ENCODE measurements around the gene CNTD1.

The CNTD1 gene

GRCh38 chr17:42852351-42852750 is 53.7 kb downstream of the CNTD1 start:
- Histone ChIP-seq H3K27me3 (ENCODE audit: insufficient read depth, low read length) (no peaks in the 10 kb centered on the region), H3K79me1 (ENCODE audit: low read length) (no peaks in the 10 kb centered on the region), H3K4me2 (ENCODE audit: low read length) (no peak overlapping the region), H2BK5ac (ENCODE audit: low read depth, low read length, poor library complexity) (no peak overlapping the region), H4K91ac (ENCODE audit: low read depth, low read length) (no peak overlapping the region), H3K4ac (ENCODE audit: low read depth, low read length) (no peak overlapping the region), H2BK120ac (ENCODE audit: insufficient read depth, low read length, poor library complexity) (no peak overlapping the region), H4K12ac (ENCODE audit: low read depth, low read length) (no peak overlapping the region), H3K36me3 (ENCODE audit: control insufficient read depth in 1 of 2, insufficient read depth in 2 of 2, low read length in 2 of 2) (no peaks in the 10 kb centered on the region), H3K9me3 (ENCODE audit: insufficient read depth, low read depth, low read length) (no peaks in the 10 kb centered on the region), H3K4me1 (ENCODE audit: control insufficient read depth in 1 of 2, insufficient read depth in 2 of 2, low read length in 2 of 2) (no peaks in the 10 kb centered on the region), H2BK12ac (ENCODE audit: low read length) (no peak overlapping the region), H2AFZ (ENCODE audit: insufficient read depth, low read length, poor library complexity) (no peak overlapping the region), H3K18ac (ENCODE audit: low read length) (no peak overlapping the region), H3K23ac (ENCODE audit: low read length) (no peak overlapping the region), H3K9ac (ENCODE audit: low read length) (no peak overlapping the region), H3K27ac (ENCODE audit: low read depth, low read length) (no peak overlapping the region), H4K8ac (ENCODE audit: low read depth, low read length) (no peak overlapping the region), H3K79me2 (ENCODE audit: control insufficient read depth, insufficient read depth, low read length, poor library complexity) (no peaks in the 10 kb centered on the region), H3K4me3 (ENCODE audit: low read depth, low read length) (no peak overlapping the region), H3K14ac (ENCODE audit: low read length) (no peak overlapping the region), H2AK5ac (ENCODE audit: low read length) (no peak overlapping the region)
- WGBS (ENCODE audit: extremely low coverage, insufficient coverage, insufficient read length), result no CpG with 5 or more reads among the region's 15 CpGs
- no peak for DNase-seq

DNA sequence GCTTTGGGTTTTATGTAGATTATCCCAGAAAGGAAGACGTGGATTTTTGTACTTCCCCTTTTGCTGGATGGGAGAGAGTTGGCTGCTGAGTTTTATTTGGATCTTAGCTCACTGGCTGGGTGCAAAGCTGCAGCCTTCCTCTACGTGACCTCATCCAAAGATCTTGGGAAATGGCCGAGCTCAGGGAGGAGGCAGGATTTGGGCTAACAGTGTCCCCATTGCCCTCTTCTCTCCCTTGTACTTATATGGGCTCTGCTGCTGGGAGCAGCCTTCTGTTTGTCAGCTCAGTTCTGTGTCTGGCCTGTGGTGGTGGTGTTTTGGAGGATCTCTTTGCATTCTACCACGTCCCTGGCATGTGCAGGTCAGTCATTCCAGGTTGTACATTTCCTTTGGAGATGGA is 54.3 kb downstream of the CNTD1 start:
- H3K9ac ChIP-seq (ENCODE audit: low read length), result no peak overlapping the region
- no peak overlapping the region for H2BK5ac ChIP-seq (ENCODE audit: low read depth, low read length, poor library complexity)
- no peak overlapping the region for H3K4me3 ChIP-seq (ENCODE audit: low read depth, low read length)
- no peak overlapping the region for H2BK120ac ChIP-seq (ENCODE audit: insufficient read depth, low read length, poor library complexity)
- H4K12ac ChIP-seq (ENCODE audit: low read depth, low read length), result no peak overlapping the region
- H3K4me2 ChIP-seq (ENCODE audit: low read length), result no peak overlapping the region
- H2AK5ac ChIP-seq (ENCODE audit: low read length), result no peak overlapping the region
- WGBS (ENCODE audit: extremely low coverage, insufficient coverage, insufficient read length), result no CpG with 5 or more reads among the region's 4 CpGs
- no peak overlapping the region for H4K8ac ChIP-seq (ENCODE audit: low read depth, low read length)
- H4K91ac ChIP-seq (ENCODE audit: low read depth, low read length), result no peak overlapping the region
- no peak overlapping the region for H3K14ac ChIP-seq (ENCODE audit: low read length)
- no peaks in the 10 kb centered on the region for H3K9me3 ChIP-seq (ENCODE audit: insufficient read depth, low read depth, low read length)
- no peak for DNase-seq
- H3K27ac ChIP-seq (ENCODE audit: low read depth, low read length), result no peak overlapping the region
- no peaks in the 10 kb centered on the region for H3K27me3 ChIP-seq (ENCODE audit: insufficient read depth, low read length)
- no peak overlapping the region for H2AFZ ChIP-seq (ENCODE audit: insufficient read depth, low read length, poor library complexity)
- H3K4me1 ChIP-seq (ENCODE audit: control insufficient read depth in 1 of 2, insufficient read depth in 2 of 2, low read length in 2 of 2), result no peaks in the 10 kb centered on the region
- no peaks in the 10 kb centered on the region for H3K79me2 ChIP-seq (ENCODE audit: control insufficient read depth, insufficient read depth, low read length, poor library complexity)
- no peaks in the 10 kb centered on the region for H3K79me1 ChIP-seq (ENCODE audit: low read length)
- no peak overlapping the region for H3K23ac ChIP-seq (ENCODE audit: low read length)
- H3K4ac ChIP-seq (ENCODE audit: low read depth, low read length), result no peak overlapping the region
- no peak overlapping the region for H3K18ac ChIP-seq (ENCODE audit: low read length)
- H2BK12ac ChIP-seq (ENCODE audit: low read length), result no peak overlapping the region
- H3K36me3 ChIP-seq (ENCODE audit: control insufficient read depth in 1 of 2, insufficient read depth in 2 of 2, low read length in 2 of 2), result no peaks in the 10 kb centered on the region

DNA sequence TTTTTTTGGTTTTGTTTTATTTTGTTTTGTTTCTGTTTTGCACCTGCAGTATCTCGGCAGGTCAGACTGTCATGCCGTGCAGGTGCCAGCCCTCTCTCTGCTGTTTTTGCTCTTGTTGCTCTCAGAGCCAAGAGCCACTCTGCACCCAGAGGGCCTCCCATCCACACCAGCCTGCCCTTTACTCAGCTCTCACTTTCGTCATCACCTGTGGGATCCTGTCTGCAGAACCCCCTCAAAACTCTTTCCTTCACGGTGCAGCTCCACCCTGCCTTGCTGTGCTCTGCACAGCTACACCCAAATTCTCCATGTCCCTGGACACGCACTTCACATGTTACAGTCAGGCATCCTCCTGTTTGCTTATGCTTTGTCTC is 54.9 kb downstream of the CNTD1 start:
- Histone ChIP-seq H3K14ac (ENCODE audit: low read length) (no peak overlapping the region), H3K4me3 (ENCODE audit: low read depth, low read length) (no peak overlapping the region), H3K27me3 (ENCODE audit: insufficient read depth, low read length) (no peaks in the 10 kb centered on the region), H3K79me2 (ENCODE audit: control insufficient read depth, insufficient read depth, low read length, poor library complexity) (no peaks in the 10 kb centered on the region), H3K9ac (ENCODE audit: low read length) (no peak overlapping the region), H4K91ac (ENCODE audit: low read depth, low read length) (no peak overlapping the region), H2BK120ac (ENCODE audit: insufficient read depth, low read length, poor library complexity) (no peak overlapping the region), H3K4ac (ENCODE audit: low read depth, low read length) (no peak overlapping the region), H2AK5ac (ENCODE audit: low read length) (no peak overlapping the region), H4K8ac (ENCODE audit: low read depth, low read length) (no peak overlapping the region), H3K79me1 (ENCODE audit: low read length) (no peaks in the 10 kb centered on the region), H4K12ac (ENCODE audit: low read depth, low read length) (no peak overlapping the region), H2BK12ac (ENCODE audit: low read length) (no peak overlapping the region), H3K4me1 (ENCODE audit: control insufficient read depth in 1 of 2, insufficient read depth in 2 of 2, low read length in 2 of 2) (no peaks in the 10 kb centered on the region), H3K18ac (ENCODE audit: low read length) (no peak overlapping the region), H3K27ac (ENCODE audit: low read depth, low read length) (no peak overlapping the region), H2BK5ac (ENCODE audit: low read depth, low read length, poor library complexity) (no peak overlapping the region), H3K23ac (ENCODE audit: low read length) (no peak overlapping the region), H3K4me2 (ENCODE audit: low read length) (no peak overlapping the region), H3K9me3 (ENCODE audit: insufficient read depth, low read depth, low read length) (no peaks in the 10 kb centered on the region), H3K36me3 (ENCODE audit: control insufficient read depth in 1 of 2, insufficient read depth in 2 of 2, low read length in 2 of 2) (no peaks in the 10 kb centered on the region), H2AFZ (ENCODE audit: insufficient read depth, low read length, poor library complexity) (no peak overlapping the region)
- DNase-seq, result no peak
- no CpG with 5 or more reads among the region's 5 CpGs for WGBS (ENCODE audit: extremely low coverage, insufficient coverage, insufficient read length)

DNA sequence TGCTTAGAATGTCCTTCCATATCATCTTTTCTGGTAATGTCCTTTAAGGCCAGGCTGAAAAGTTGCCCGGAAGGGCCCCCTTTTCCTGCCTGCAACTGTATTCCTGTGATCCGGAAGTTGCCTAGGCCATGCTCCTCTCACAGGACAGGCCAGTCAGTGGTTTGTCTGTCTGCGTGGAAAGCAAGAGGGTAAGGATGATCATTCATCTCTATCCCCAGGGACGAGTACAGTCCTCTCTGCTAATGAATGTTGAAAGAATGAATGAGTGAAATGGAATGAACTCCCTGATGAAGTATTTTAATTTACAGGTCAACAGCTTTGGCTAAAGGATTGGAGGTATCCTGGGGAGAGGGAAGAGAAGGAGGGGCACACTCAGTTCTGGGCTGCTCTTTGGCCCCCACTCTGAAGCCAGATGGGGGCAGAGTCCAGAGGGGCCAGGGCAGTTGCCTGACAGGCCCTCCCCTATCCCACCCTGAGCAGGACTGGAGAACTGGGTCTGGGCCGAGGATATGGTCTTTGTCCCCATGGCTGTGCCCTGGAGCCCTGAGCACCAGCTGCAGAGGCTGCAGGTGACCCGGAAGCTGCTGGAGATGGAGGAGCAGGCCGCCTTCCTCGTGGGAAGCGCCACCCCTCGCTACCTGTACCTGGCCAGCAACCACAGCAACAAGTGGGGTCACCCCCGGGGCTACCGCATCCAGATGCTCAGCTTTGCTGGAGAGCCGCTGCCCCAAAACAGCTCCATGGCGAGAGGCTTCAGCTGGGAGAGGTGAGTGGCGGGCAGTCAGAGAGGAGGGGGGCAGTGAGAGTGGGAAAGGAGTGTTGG is 55.5 kb downstream of the CNTD1 start:
- WGBS (ENCODE audit: extremely low coverage, insufficient coverage, insufficient read length), result no CpG with 5 or more reads among the region's 15 CpGs
- DNase-seq, result no peak
- no peak overlapping the region for H3K23ac ChIP-seq (ENCODE audit: low read length)

More for the DNA sequence above, 55.5 kb downstream of the CNTD1 start:
- no peak overlapping the region for H2BK5ac ChIP-seq (ENCODE audit: low read depth, low read length, poor library complexity)
- H2BK12ac ChIP-seq (ENCODE audit: low read length), result no peak overlapping the region
- H3K4me2 ChIP-seq (ENCODE audit: low read length), result no peak overlapping the region
- no peaks in the 10 kb centered on the region for H3K4me1 ChIP-seq (ENCODE audit: control insufficient read depth in 1 of 2, insufficient read depth in 2 of 2, low read length in 2 of 2)
- H3K9ac ChIP-seq (ENCODE audit: low read length), result no peak overlapping the region
- no peaks in the 10 kb centered on the region for H3K27me3 ChIP-seq (ENCODE audit: insufficient read depth, low read length)
- no peaks in the 10 kb centered on the region for H3K79me1 ChIP-seq (ENCODE audit: low read length)
- H3K4ac ChIP-seq (ENCODE audit: low read depth, low read length), result no peak overlapping the region
- H2BK120ac ChIP-seq (ENCODE audit: insufficient read depth, low read length, poor library complexity), result no peak overlapping the region
- H4K12ac ChIP-seq (ENCODE audit: low read depth, low read length), result no peak overlapping the region
- no peak overlapping the region for H2AFZ ChIP-seq (ENCODE audit: insufficient read depth, low read length, poor library complexity)
- no peak overlapping the region for H3K4me3 ChIP-seq (ENCODE audit: low read depth, low read length)
- H3K27ac ChIP-seq (ENCODE audit: low read depth, low read length), result no peak overlapping the region
- no peak overlapping the region for H3K18ac ChIP-seq (ENCODE audit: low read length)
- H3K36me3 ChIP-seq (ENCODE audit: control insufficient read depth in 1 of 2, insufficient read depth in 2 of 2, low read length in 2 of 2), result no peaks in the 10 kb centered on the region
- H3K79me2 ChIP-seq (ENCODE audit: control insufficient read depth, insufficient read depth, low read length, poor library complexity), result no peaks in the 10 kb centered on the region
- H4K91ac ChIP-seq (ENCODE audit: low read depth, low read length), result no peak overlapping the region
- H2AK5ac ChIP-seq (ENCODE audit: low read length), result no peak overlapping the region
- no peaks in the 10 kb centered on the region for H3K9me3 ChIP-seq (ENCODE audit: insufficient read depth, low read depth, low read length)
- H3K14ac ChIP-seq (ENCODE audit: low read length), result no peak overlapping the region
- no peak overlapping the region for H4K8ac ChIP-seq (ENCODE audit: low read depth, low read length)

Measured in trophoblast cell (in vitro differentiated cells and primary cell).